GM18511 (cell line): Measurements from ENCODE around the gene STOX1.
"Not testable (repeated sequence)": the region's sequence is repeated elsewhere in the genome, so short reads cannot be mapped to it uniquely, and the experiment has no call there.

Experiments used
- ATAC-seq: cut with Tn5 transposase; IDR thresholded peaks from one replicate; pipeline ENCODE4 v1.9.1; 2021; ENCODE audit warnings: mild to moderate bottlenecking, moderate library complexity; ENCODE audit not compliant: unreplicated experiment

The STOX1 gene

GRCh38 chr10:68876246-68877138 is 49.2 kb downstream of the STOX1 start:
- ATAC-seq: no peak

GRCh38 chr10:68877482-68878110 is 50.3 kb downstream of the STOX1 start:
- no peak for ATAC-seq

DNA sequence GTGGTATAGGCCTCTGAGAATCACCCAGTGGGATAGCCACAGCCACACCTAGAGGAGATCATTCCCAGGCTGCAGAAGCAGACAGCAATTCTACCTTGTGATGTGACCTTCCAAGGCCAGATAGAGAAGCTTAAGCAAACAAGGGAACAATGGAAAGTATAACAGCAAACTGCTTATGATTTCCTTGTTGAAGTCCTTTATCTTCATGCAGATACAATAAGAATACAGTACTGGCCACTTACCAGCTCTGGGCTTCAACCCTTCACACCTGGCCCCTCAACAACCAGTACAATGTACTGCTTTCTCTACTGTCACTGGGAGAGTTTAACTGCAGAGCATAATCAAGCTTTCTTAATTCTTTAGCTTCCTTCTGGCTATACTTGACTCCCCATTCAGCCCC is 51.2 kb downstream of the STOX1 start:
- no peak for ATAC-seq

GRCh38 chr10:68879628-68880027 is 52.3 kb downstream of the STOX1 start:
- ATAC-seq: no peak

DNA sequence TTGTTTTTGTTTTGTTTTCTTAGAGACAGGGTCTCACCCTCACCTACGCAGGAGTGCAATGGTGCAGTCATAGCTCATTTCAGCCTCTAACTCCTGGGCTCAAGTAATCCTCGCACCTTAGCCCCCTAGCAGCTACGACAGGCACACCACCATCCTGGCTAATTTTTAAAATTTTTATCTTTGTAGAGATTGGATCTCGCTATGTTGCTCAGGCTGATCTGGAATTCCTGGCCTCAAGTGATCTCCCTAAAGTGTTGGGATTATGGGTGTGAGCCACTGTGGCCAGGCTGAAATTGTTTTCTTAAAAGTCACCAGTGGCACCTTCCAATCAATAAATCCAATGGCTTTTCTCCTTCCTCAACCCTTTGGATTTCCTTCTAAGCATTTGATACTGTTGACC is 52.9 kb downstream of the STOX1 start:
- no peak for ATAC-seq

GRCh38 chr10:68895041-68895440 is 67.7 kb downstream of the STOX1 start:
- no peak for ATAC-seq

GRCh38 chr10:68897336-68897741 is 70.0 kb downstream of the STOX1 start:
- no peak for ATAC-seq

DNA sequence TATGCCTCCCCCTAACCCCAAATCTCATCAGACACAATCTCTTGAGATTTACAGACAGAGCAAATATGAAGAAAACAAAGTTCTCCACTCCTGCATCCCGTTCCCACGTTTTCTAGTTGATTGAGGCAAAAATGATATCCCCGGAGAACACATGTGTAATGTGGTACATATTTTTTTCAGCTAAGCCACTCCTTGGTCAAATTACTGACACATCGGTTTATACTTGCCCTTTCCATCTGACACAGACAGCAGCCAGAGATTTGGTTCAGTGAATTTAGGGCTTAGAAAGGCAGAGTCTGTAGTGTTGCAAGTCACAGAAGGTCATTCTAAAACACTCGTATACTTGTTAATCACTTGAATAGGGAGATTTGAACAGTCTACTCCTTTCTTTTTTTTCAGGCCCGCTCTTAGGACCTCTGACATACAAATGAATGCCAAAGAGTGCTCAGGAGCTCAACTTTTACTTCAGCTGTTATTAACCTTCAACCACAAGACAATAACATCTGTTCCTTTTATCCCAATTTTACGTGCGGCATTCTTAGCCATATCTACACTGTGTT is 71.9 kb downstream of the STOX1 start:
- ATAC-seq: no peak

- ATAC-seq: peak; percentile 51
Observed at GRCh38 chr10:68900427-68901104, 73.2 kb downstream of the STOX1 start.

- ATAC-seq: peak; percentile 97
Observed at GRCh38 chr10:68901105-68901927, 74.0 kb downstream of the STOX1 start, which contains the start of gene DDX50. TSS of gene DDX50 (plus strand) at chr10:68901315. CDS start at chr10:68901385, 70 bp downstream.

GRCh38 chr10:68902382-68902781 is 75.1 kb downstream of the STOX1 start:
- no peak for ATAC-seq

DNA sequence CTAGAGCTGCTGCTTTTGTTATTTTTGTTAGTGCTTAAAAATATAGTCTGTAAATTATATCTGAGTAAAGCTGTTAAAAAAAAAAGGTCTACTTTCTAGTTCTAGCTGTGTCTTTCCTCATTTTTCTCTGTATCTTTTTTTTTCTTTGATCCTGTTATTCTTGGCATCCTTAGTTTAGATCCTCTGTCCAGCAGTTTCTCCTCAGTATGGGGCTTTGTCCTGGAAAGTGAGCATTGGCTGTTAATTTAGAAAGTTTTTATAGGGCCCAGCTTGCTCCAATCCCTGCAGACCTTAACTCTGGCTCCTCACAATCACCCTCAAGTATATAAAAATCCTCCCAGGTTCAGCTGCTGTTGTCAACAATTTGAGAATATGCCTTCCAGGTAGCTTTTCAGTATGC is 97.3 kb downstream of the STOX1 start:
- no peak for ATAC-seq

GRCh38 chr10:68925489-68925888 is 98.2 kb downstream of the STOX1 start:
- ATAC-seq: no peak

DNA sequence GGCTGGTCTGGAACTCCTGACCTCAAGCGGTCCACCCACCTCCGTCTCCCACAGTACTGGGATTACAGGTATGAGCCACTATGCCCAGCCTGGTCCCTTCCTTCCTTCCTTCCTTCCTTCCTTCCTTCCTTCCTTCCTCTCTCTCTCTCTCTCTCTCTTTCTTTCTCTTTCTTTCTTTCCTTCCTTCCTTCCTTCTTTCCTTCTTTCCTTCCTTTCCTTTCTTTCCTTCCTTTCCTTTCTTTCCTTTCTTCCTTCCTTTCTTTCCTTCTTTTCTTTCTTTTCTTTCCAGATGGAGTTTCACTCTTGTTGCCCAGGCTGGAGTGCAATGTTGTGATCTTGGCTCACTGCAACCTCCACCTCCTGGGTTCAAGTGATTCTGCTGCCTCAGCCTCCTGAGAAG is 101.8 kb downstream of the STOX1 start:
- ATAC-seq: not testable (repeated sequence)

DNA sequence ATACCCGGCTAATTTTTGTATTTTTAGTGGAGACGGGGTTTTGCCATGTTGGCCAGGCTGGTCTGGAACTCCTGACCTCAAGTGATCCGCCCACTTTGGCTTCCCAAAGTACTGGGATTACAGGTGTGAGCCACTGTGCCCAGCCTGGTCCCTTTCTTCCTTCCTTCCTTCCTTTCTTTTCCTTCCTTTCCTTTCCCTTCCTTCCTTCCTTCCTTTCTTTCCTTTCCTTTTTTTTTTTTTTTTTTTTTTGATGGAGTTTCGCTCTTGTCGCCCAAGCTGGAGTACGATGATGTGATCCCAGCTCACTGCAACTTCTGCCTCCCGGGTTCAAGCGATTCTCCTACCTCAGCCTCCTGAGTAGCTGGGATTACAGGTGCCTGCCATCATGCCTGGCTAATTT is 102.6 kb downstream of the STOX1 start:
- ATAC-seq: not testable (repeated sequence)

DNA sequence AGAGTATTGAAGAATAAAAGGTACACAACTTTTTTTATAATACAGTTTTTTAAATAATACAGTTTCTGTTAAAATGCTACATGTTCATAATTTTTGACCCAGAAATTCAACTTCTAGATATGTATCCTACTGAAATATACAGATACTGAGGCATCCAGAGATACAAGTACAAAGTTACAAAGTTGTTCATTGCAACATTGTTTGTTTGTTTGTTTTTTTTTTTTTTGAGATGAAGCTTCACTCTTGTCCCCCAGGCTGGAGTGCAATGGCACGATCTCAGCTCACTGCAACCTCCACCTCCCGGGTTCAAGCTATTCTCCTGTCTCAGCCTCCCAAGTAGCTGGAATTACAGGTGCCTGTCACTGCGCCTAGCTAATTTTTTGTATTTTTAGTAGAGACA is 105.5 kb downstream of the STOX1 start:
- not testable (repeated sequence) for ATAC-seq

DNA sequence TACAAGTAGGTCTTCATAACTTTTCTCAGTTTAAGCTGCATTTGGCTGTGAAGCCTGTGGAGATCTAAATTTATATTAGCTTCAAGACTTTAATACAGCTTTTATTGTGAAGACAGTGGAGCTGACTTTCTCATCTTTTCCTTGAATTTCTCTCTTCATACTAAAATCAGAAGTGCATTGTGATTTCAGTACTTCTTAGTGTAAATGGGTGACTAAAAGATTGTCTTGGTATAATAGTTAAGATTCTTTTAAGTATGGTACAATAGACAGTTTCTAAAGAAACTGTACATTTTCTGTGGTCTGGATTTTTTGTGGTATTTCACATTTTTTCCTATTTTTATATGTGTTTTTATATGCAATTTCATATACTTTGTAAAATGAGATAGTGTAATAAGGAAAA is 107.7 kb downstream of the STOX1 start:
- no peak for ATAC-seq

GRCh38 chr10:68938117-68938516 is 110.8 kb downstream of the STOX1 start:
- no peak for ATAC-seq

DNA sequence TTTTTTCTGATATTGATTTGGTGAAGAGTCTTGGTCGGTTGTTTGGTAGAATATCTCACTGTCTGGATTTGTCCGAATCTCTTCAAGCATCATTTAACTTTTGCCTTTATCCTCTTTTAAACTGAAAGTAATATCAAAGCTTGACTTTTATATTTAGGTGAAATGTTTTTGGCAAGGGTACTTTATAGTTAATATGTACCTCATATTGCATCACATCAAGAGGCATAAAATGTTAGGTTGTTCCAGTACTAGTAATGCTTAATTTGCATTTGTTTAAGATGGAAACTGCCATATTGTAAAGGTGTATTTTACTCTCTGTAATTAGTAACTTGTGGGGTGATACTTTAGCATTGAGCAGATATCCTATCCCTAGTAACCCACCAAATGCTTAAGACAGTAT is 111.6 kb downstream of the STOX1 start:
- no peak for ATAC-seq

DNA sequence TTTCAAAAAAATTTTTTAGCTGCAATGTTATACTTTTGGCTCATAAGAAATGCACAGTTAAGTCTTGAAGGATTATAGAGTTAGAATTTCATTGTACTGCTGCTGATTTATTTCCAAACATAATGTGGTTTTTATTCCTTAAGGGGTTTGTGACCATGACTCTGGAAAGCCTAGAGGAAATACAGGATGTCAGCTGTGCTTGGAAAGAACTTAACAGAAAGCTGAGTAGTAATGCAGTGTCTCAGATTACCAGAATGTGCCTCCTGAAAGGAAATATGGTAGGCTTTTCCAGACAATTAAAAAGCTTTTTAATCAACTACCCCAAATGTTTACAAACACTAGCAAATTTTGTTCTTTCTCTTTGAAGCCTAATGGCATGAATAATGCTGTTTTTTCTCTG is 113.6 kb downstream of the STOX1 start:
- not testable (repeated sequence) for ATAC-seq
